ENCODE results near the gene CLASP1.
"Not testable (repeated sequence)": the region's sequence is repeated elsewhere in the genome, so short reads cannot be mapped to it uniquely, and the experiment has no call there.

Gene CLASP1

DNA sequence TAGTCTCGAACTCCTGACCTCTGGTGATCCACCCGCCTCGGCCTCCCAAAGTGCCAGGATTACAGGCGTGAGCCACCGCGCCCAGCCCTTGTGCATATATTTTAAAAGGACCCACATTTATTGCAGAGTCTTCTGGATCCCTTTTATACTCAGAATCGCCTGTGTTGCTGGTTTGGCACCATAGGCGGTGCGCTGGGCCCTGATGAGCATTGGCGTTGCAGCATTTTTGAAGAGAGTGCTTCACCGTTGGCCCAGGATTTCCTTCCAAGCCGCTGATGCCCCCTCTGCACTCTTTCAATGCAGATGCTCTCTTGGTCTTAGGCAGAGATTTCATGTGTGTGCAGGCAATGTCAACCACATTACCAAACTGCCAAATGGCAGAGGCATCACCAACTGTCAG, 350.8 kb downstream of the CLASP1 start:
- no peaks in the 10 kb centered on the region for H3K9me3 Mint-ChIP-seq (ENCODE audit: low read depth)
- no peaks in the 10 kb centered on the region for H3K4me1 Mint-ChIP-seq (ENCODE audit: low read depth)
- peaks cover 11% of the 10 kb centered on the region for H3K27me3 Mint-ChIP-seq
- H3K27ac Mint-ChIP-seq: no peak overlapping the region
- no peaks in the 10 kb centered on the region for H3K36me3 Mint-ChIP-seq
- no peak overlapping the region for H3K4me3 Mint-ChIP-seq

DNA sequence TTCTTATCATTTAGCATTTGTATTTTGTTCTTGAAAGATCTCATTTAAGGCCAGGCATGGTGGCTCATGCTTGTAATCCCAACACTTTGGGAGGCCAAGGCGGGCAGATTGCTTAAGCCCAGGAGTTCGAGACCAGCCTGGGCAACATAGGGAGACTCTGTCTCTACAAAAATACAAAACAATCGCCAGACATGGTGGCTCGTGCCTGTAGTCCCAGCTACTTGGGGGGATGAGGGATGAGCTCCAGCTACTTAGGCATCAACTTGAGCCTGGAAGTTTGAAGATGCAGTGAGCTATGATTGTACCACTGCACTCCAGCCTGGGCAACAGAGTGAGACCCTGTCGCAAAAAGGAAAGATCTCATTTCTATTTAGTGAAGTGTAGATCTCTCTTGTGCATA, 351.4 kb downstream of the CLASP1 start:
- not testable (repeated sequence) for H3K4me1 Mint-ChIP-seq (ENCODE audit: low read depth); H3K27ac Mint-ChIP-seq; H3K4me3 Mint-ChIP-seq; H3K9me3 Mint-ChIP-seq (ENCODE audit: low read depth); H3K36me3 Mint-ChIP-seq
- peaks cover 11% of the 10 kb centered on the region for H3K27me3 Mint-ChIP-seq

DNA sequence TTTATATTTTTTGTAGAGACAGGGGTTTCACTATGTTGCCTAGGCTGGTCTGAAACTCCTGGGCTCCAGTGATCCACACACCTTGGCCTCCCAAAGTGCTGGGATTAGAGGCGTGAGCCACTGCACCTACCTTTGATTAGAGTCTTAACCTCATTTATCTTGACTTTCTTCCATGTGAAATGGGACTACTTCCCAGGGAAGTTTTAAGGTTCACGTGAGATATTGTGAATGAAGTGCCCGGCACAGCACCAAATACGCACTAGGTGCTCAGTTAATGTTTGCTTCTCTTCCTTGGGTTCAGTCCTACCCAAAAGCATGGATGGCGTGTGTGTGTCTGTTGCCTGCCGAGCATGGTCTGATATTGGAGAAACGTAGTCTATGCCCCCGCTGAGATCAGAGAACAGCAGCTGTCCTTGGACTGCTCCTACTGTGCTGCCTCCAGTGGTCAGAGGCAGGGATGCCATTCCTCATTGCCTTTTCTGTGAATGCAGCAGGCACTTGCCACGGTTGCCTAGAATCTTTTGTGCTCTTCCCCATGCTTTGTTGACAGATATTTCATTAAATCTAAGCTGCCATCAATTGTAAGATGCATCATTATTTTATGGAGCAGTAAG, 351.9 kb downstream of the CLASP1 start:
- Mint-ChIP-seq H3K27me3 (peaks cover 9% of the 10 kb centered on the region), H3K4me1 (ENCODE audit: low read depth) (no peaks in the 10 kb centered on the region), H3K9me3 (ENCODE audit: low read depth) (no peaks in the 10 kb centered on the region), H3K27ac (no peak overlapping the region), H3K36me3 (no peaks in the 10 kb centered on the region), H3K4me3 (no peak overlapping the region)

DNA sequence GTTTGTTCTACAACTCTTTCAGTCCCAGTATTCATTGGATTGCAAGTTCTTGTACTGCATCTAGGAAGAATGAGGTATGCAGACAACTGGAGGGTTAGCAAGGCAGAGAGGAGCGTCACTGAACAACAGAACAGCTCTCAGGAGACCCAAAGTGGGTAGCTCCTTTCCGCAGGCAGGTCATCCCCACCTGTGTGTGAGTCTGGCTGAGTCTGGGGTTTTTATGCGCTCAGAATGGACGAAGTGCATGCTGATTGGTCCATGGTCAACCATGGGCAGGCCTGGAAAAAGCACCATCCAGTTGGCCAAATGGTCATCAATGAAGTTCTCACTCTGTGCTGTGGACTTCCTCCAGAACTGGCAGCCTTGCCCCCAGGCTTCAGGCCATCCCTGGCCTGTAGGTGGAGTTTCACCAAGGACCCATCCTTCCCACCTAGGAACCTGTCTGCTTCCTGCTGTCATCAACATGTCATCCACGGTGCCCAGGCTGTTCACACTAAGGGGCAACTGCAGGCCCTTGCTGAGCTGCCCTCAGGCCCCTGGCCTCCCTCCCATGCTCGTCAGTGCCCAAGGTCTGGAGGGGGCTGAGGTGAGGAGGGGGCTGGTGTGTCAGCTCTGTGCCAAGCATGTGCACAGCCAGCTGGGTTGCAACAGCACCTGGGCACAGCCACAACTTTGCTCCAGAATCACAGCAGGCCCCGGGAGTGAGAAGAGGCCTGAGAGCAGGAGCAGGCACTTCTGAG, 353.2 kb downstream of the CLASP1 start:
- Mint-ChIP-seq H3K9me3 (ENCODE audit: low read depth) (no peaks in the 10 kb centered on the region), H3K27ac (no peak overlapping the region), H3K36me3 (no peaks in the 10 kb centered on the region), H3K4me3 (no peak overlapping the region), H3K27me3 (peaks cover 4% of the 10 kb centered on the region), H3K4me1 (ENCODE audit: low read depth) (no peaks in the 10 kb centered on the region)

DNA sequence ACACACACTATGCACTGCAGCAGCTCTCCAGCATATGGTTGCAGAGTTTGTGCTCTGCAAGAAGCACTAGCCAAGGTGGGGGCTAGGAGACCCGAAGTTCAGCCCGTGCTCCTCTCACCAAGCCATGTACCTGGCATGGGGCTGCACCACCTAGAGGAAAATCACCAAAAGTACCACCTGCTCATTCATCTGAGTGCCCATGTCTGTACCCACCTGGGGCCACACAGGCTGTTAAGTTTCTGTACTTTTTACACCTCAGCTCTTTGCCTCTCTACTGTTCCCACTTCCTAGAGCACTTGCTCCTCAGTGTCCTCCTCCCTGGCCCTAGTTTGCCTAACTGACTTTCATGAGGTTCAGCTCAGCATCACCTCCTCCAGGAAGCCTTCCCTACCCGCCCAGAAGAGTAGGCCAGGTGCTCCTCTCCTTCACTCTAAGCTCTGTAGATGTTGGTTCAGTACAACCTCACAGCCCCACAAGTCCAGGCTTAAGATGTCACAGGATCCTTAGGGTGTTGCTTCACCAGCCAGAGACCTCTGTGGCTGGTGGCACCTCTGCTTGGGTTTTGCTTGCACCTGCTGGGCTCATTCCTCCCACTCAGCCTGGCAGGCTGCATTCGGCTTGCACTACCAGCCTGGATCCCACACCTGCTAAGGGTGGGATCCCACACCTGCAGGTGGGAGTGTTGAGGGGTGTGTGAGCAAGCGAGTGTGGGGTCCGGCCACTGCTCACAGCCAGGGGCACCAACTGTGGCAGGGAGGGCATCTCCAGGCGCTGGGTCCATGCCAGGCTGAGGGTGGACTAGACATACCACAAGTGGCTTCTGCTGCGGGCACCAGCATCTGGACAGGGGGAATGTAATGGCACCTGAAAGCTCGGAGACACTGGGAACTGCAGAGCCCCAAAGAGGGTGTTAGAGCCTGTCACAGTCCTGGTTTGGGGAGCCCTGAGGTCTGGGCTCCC, 354.1 kb downstream of the CLASP1 start:
- Mint-ChIP-seq H3K9me3 (ENCODE audit: low read depth) (no peaks in the 10 kb centered on the region), H3K27ac (no peak overlapping the region), H3K4me1 (ENCODE audit: low read depth) (no peaks in the 10 kb centered on the region), H3K4me3 (no peak overlapping the region), H3K36me3 (no peaks in the 10 kb centered on the region), H3K27me3 (no peaks in the 10 kb centered on the region)

DNA sequence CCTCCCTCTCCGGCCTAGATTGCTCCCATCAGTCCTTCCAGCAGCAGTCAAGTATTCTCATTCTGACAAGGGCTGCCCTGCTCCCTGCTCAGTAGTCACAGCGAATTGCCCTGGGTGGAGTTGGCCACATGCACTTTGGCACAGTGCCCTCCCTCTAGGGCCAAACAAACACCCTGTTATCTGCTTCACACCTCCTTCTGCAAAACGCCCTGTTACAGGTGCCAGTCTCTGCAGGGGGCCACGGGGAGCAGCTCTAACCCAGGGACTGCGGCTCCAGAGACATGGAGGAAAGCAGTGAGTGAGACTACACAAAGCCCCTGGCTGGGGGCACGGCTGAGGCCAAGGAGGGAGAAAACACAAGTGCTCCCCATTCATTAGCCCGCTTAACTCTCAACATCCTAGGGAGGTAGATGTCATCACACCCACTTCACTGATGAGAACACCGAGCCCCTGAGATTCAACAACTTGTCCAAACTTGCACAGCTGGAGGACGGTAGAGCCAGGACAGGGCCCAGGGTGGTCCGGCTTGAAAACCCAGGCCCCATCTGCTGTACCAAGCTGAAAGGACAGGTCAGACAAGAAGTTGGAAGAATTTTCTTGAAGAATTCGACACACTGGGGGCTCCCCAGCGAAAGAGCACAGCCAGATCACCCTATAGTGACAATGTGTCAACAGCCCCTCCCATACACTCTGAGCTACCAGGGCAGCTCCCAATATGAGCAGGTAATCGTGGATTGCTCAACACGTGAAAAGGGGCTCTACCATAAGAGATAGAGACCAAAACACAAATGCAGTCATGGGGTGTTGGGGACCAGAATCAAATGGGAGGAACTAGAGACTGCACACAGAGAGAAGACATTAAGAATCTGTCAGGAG, 355.6 kb downstream of the CLASP1 start:
- Mint-ChIP-seq H3K27ac (no peak overlapping the region), H3K36me3 (no peaks in the 10 kb centered on the region), H3K4me3 (no peak overlapping the region), H3K27me3 (no peaks in the 10 kb centered on the region), H3K9me3 (ENCODE audit: low read depth) (no peaks in the 10 kb centered on the region), H3K4me1 (ENCODE audit: low read depth) (no peaks in the 10 kb centered on the region)

DNA sequence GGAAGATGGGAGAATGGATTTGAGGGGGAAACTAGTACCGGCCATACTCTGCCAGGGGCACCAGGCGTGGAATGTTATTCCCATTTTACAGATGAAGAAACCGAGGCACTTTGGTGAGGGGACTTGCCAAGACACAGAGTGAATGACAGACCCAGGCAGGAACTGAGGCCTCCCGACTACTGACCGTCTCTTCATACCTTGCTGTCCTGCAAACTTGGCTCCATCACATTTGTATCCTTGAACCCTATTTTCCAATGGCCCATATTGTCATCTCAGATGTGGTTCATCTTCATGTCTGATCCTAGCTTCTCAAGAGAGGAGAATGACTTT, 358.0 kb downstream of the CLASP1 start:
- H3K9me3 Mint-ChIP-seq (ENCODE audit: low read depth): no peaks in the 10 kb centered on the region
- no peak overlapping the region for H3K27ac Mint-ChIP-seq
- H3K36me3 Mint-ChIP-seq: no peaks in the 10 kb centered on the region
- H3K4me3 Mint-ChIP-seq: no peak overlapping the region
- peaks cover under 1% of the 10 kb centered on the region for H3K27me3 Mint-ChIP-seq
- H3K4me1 Mint-ChIP-seq (ENCODE audit: low read depth): no peaks in the 10 kb centered on the region

DNA sequence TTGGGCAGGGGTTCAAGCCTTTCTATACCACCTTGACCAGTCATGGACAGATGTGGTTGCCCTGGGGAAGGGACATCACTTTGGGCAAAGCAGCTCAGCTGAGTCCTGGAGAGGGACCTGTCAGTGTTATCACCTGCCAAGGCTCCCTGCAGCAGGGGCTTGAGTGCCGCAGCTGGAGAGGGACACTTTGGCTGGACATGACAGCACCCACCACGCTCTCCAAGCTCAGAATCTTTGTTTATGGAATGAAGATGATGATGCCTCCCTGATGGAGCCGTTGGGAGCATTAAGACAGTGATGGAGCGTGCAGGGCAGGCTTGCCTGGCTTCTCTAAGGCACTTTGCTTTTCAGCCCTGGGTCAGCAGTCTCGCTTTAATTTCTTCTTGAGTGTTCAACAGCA, 360.0 kb downstream of the CLASP1 start:
- Mint-ChIP-seq H3K27ac (no peak overlapping the region), H3K4me3 (no peak overlapping the region), H3K9me3 (ENCODE audit: low read depth) (no peaks in the 10 kb centered on the region), H3K4me1 (ENCODE audit: low read depth) (peaks cover 3% of the 10 kb centered on the region), H3K36me3 (no peaks in the 10 kb centered on the region), H3K27me3 (peaks cover 5% of the 10 kb centered on the region)

DNA sequence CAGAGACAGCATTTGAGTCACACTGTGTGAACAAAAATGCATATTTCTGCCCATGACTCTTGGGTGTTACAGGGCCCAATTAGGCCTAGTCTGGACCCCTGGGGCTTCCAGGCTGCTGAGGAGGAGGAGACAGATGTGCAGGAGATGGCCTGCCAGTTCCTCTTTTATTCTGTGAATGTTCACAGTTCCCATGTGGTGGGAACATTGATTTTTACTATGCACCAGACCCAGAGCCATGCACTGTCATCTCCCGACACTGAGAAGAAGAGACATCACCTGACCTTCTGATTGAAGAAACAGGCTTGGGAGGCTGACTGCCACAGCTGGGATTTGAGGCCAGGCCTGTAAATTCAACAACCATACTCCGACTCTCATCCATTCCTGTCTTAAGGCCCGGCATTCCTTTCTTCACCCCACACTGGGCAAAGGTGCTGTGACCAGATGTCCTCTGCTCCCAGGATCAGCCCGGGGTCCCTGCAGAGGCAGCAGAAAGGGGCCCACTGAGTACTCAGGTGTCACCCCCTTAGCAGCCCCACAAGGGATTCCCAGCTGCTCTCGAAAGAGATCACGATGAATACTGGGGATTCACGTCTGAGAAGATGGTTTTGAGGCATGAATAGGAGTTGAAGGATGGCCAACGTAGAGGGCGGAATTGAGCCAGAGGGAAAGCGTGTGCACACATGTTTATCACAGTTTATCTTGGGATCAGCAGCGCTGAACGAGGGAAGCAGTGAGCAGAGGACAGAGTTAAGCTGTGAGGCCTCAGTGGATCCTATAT, 360.6 kb downstream of the CLASP1 start:
- Mint-ChIP-seq H3K27me3 (peaks cover 11% of the 10 kb centered on the region), H3K27ac (no peak overlapping the region), H3K9me3 (ENCODE audit: low read depth) (no peaks in the 10 kb centered on the region), H3K36me3 (no peaks in the 10 kb centered on the region), H3K4me1 (ENCODE audit: low read depth) (peaks cover 8% of the 10 kb centered on the region), H3K4me3 (no peak overlapping the region)

DNA sequence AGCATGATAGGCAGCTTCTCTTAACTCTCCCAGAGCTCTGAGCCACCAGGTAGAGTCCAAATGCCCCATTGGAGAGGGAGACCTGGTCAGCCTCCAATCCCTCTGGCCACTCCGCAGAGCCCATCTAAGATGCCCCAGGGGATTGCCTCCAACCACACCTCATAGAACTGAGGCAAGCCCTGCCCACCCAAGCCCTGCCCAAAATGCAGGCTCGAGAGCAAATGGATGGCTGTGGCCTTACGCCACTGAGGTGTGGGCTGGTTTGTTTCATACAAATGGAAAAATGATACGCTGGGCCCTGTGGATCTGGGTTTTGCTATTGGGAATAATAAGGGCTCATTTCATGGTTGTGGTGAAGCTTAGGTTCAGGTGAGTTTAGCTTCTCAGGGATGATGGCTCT, 361.3 kb downstream of the CLASP1 start:
- peaks cover 14% of the 10 kb centered on the region for H3K27me3 Mint-ChIP-seq
- no peak overlapping the region for H3K4me3 Mint-ChIP-seq
- peaks cover 8% of the 10 kb centered on the region for H3K4me1 Mint-ChIP-seq (ENCODE audit: low read depth)
- no peaks in the 10 kb centered on the region for H3K36me3 Mint-ChIP-seq
- H3K27ac Mint-ChIP-seq: no peak overlapping the region
- H3K9me3 Mint-ChIP-seq (ENCODE audit: low read depth): no peaks in the 10 kb centered on the region
